A172 (cell line): Measurements from ENCODE around the gene SKAP2. TPM values are rescaled to one million over a fixed set of nuclear protein-coding genes. Genes with fewer than 3 reads are reported as not detected.

Source experiments
- DNase-seq: peaks from one replicate; pipeline ENCODE4 v3.0.0-alpha.2; 2015; ENCODE audit warnings: low spot score
- total RNA-seq: library from RNA; depleted of rRNA; stranded (reverse); fragments of >200 nt; shearing (Covaris generic); gene quantifications from 2 replicates; pipeline ENCODE4 v1.2.3, GENCODE V29; 2014

The SKAP2 gene
- total RNA-seq, 1 experiment from 2014 or later: 36.4 TPM

DNA sequence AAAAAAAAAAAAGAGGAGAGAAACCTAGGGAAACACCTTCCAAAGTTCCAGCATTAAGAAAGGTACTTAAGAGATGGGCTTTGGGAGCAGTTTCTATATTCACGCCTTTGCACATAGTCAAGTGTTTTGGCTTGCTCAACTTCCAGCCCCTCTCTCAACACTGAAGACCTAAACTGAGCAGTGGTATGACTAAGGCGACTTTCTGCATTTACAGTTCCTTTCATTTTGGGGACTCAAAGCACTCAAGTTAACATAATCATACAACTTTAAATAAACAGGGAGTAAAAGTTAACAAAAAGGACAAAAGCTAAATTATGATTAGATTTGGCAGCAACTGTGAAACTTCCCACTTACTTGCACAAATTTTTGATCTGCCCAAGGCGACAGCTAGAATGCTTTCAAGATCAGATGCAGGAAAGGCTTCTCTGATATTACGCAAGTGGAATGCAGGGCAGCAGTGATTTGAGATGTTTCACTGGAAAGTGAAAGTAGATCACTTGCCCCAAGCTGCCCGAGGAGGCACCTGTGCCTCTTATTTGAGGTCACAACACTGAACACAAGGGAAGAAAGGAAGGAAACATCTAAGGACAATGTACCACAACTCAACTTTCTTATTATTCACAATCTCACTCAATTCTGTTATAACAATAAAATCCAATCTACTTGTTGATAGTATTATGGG is 199.5 kb downstream of the SKAP2 start:
- peak; percentile 71 for DNase-seq

DNA sequence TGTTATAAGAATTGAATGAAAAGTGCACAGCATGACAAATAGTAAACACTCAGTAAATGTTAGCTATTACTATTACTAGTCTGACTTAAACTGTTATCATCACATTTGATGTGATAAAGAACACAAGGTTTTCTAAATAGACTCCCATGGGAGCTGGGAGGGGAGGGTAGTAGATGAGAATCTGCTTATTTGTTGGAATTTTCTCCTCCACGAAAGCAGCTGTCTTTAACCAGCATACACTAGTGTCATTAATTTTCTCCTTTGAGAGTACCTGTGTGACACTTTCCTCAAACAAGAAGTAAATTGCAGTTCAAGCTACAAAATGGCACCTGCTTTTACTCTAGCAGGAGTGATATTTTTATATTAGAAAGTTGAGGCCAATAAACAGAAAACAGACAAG is 200.1 kb downstream of the SKAP2 start:
- no peak for DNase-seq

DNA sequence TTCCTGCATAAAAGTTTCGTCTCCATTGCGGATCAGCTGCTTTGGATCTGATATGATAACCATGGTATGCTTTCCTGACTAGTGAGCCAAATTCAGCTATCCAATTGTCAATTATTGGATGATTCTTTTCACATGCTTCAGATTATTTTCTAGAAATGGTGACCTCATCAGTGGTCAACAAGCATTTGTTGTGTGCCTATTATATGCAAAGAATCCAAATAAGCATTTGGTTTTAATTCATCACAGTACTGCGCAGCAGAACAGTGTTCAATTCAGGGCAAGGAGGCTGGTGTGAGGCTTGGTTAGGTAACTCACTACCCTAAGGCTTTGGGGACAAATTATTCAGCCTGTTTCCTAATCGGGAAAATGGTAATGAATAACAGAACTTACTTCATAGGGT is 200.5 kb downstream of the SKAP2 start:
- DNase-seq: no peak

DNA sequence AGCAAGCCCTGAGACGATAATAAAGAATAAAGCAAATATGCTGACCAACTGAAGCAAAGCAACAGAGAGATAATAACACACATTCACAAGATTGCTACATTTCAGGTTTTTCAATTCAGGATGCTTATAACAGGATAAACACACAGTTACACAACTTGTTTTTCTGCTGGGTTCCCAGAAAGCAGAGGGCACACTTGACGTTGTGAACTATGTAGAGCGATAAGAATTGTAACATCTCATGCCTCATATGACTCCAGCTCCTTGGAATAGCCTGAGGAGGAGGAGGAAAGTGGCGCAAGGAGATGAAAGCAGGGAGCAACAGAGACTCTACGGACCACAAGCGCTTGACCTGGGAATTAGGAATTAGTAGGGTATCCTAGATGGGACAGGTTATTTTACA is 201.7 kb downstream of the SKAP2 start:
- DNase-seq: no peak

DNA sequence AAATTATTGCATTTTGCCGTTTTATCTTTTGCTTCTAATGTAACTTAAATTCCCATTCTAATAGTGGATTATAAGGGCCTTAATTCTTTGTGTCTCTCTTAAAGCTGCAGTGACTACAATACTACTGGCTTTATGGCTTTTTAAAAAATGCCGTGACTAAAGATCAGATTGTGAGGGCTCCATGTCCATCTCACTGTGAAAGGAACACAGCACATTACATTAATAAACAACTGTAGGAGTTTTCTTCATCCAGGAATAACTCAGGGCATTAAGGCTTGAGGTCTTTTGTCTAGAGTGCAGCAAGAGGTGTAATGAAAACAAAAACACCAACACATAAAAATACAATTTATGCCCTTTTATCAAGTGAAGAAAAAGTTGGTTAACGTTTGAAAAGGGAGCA is 205.3 kb downstream of the SKAP2 start:
- no peak for DNase-seq

DNA sequence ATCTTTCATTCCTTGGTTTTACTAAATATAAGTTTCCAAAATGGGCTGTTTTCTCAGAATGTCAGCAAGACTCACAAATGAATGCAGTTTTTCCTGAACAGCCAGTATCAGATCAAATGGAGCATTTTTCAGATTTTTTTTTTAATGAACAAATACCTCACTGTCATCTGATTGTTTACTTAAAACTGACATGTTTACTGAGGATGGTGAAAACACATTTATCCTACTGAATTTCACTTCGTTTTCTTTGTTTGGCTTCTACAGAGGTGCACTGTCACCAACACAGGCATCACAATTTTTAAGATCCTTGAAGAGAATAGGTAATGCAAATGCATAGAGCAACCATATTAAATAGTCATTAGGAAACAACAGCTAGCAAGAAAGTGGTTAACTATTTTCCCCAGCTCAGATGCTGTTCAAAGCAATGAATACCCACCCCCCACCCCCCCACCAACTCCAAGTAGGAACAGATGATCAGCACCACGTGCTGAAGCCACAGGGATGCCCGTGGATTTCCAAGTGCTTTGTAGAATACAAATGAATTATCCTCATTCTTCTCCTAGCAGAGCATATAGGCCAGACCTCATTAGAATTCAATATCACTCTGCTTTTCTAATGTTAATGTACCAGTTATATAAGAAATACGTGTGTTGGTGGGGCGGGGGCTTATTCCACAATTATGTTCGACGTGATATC is 205.9 kb downstream of the SKAP2 start:
- no peak for DNase-seq

DNA sequence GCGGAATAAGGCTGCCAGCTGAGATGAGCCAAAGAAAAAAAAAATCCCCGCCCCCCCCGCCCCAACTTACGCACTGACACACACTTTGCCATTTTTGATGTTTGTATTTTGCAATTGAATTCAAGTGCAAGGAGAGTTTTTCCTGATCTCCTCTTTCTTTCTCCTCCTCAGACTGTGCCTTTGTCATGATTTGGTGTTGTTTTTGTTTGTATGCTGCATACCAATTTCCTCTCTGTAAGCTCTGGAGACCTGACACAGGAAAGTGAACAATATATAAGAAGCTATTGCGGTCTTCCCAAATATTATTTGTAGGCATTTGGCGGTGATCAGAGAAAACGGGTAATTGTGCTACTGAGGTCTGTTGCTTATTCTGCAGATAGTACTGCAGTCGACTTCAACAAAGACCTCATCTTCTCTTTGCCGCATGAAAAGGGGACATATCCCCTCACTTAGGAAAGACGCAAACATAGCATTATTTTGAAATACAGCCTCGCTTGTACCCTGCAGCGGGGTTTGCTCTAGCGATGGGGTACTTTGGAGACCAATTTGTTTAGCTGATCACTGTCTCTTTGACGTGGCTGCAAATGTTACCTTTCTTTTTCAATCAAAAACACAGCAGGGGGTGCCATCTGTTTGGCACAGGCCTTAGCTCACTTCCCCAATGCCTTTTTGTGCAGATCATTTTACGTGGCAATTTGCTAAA is 206.6 kb downstream of the SKAP2 start:
- DNase-seq: no peak

DNA sequence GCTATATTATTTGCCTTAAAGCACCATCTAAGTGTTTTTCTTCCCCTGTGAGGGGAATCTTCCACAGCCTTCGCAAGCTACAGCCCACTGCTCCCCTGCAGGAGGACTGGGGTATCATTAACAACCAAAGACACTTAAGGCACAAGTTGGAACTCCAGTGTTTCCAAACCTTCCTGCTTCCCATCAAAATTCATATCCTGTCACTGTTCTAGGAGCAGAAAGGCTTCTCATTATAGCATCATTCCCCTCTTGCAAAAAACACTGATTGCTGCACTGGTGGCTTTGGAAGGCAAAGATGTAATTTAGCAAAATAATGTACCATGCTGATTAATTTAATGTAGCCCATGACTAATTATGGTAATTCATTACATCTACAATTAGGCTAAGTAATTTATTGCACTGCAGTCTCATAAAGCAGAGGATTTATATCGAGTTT is 207.2 kb downstream of the SKAP2 start:
- no peak for DNase-seq

DNA sequence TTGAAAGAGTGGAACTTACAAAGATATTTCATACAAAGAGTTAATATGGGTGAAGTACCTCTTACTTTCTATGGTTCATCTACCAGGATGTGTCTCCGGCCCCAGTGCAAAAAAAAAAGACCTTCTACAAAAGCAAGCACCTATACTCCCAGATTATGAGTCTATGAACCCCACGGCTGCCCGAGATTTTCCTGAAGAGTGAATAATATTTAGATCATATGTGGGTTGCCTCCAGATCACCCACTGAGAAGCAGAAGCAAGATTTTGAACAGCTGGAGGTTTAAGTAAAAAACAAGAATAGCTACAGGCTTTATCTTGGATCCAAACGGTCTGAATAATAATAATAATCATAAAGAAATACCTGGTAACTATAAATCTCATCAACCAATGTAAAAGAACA is 207.7 kb downstream of the SKAP2 start:
- no peak for DNase-seq

DNA sequence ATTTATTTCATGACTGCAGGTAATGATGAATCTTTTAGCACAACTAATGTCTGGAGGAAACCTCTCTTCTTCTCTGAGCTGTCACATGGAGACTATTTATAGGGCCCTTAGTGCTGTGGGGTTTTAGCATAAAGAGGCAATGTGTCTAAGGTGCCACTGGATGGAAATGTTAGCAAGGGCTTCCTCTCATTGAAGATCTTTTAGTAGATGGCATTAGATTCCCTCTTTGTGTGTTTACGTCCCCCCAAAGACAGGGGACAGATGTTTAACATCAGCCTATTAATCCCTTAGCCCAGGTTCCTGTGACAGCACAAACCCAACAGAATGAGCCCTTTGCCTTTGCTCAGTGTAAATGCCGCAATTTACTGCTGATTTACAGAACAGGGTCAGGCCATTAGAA is 208.6 kb downstream of the SKAP2 start:
- DNase-seq: no peak

DNA sequence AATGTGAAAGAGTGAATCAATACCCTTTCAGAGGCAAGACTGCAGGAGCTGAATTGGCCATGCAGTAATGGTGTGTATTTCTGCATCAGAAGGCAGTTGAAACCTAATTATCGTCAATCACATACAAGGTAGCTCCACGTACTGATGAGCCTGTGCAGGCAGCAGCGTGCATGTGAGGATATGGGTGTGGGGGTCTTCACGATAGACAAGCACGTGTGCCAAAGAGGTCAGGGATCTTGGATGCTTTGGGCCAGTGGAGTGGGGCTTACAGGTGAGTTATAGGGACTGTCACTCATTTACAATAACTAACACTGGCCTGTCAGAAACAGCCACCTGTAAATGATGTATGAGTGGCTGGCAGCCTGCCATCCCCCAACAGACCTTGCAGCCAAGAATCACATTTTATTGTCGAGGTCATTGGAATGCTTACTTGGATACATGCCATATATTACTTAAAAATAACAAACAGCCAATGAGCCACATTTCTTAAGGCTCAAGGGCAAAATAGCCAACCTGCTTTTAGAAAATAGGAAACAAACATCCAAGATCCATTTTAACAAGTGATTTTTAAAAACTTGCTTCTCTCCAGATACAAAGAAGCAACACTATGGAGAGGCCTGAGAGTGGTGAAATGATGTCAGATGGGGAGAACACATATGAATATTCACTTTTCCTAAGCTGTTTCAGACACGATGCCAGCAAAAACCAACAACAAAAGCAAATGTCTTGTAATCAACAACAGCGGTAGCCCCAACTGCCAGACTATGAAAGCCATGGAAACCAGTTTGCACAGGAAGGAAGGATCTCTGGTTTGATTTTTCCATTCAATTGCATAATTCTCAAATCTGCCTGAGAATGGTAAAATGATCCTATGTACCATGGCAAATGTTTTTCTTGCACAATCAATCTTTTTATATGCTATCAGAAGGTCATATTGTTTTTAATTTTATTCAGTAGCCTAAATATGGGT is 210.7 kb downstream of the SKAP2 start:
- peak; percentile 31 for DNase-seq

DNA sequence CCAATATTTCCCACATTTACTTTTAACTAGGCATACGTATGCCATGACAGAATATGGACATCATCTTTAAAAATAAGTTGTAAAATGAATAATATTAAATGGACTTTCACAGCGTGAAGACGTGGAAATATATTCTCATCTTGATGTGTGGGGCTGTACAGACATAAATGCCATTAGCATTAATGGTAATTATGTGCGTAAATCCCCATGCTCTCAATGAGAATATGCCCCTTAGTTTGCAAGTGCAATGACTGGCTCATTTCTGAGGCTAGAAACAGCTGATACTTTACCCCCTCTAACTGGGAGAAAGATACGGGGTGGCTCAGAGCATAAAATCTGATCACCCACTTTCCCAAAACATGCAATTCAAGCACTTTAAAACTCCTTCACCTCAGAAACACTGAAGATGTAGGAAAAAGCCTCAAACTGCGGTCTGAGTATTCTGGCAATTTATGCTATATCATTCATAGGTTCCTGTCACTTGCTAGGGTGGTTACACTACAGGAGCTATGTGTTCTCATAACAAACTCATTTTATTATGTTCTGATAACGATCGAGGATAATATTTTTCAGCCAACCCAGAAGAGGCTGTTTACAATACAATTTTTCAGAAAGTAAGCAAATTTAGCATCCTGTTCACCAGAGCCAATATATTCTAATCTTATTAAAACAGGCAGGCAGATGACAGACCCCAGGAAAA is 211.8 kb downstream of the SKAP2 start:
- DNase-seq: no peak

DNA sequence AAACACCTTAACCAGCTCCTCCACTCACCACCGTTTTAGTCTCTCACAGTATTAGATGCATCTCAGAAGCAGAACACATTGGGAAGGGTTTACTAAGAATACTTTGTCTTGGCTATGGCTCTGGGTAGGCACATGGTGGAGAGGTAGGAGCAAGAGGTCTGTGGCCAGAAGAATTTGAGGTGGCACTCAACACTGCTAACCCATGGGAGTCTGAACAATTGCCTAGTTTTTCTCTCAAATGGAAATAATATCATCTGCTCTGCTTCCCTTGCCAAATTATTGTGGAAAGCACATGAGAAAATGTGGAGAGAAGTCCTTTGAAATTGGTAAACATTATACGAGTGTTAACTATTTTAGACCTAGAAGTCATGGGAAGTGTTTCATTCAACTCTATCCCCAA is 214.3 kb downstream of the SKAP2 start:
- no peak for DNase-seq

DNA sequence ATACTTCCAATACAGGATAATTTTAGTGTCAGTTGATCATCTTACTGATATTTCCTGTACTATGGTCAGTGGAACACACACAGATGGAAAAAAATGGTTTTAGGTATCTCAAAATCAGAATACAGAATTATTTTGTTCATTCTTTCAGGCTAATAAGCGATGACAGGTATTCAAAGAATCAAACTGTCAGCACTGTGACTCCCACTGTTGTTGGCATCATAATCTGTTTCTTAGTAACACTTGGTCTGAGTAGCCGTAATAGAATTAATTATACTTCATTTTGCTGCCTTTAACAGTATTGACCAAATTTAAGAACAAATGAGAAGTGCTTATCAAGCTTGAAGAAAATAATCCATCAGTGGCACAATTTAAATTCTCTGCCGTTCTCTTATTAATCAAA is 215.0 kb downstream of the SKAP2 start:
- no peak for DNase-seq

DNA sequence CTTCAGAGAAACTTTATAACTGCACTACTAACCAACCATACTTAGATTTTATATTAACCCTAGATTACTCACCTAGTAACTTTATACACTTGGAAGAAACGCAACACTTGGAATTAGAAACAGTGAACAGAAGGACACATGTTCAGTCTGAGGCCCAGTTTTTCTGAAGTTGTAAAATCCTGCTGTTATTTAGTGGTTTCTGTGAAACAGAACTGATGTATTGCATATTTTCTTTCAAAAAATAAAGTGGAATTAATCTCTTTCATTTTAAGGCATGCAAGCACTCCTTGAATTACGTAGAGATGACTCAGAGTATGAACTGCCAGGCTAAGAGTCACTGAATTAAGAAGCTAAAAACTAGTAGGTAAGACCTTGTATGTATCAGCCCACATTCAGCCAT is 215.8 kb downstream of the SKAP2 start:
- DNase-seq: peak; percentile 62

DNA sequence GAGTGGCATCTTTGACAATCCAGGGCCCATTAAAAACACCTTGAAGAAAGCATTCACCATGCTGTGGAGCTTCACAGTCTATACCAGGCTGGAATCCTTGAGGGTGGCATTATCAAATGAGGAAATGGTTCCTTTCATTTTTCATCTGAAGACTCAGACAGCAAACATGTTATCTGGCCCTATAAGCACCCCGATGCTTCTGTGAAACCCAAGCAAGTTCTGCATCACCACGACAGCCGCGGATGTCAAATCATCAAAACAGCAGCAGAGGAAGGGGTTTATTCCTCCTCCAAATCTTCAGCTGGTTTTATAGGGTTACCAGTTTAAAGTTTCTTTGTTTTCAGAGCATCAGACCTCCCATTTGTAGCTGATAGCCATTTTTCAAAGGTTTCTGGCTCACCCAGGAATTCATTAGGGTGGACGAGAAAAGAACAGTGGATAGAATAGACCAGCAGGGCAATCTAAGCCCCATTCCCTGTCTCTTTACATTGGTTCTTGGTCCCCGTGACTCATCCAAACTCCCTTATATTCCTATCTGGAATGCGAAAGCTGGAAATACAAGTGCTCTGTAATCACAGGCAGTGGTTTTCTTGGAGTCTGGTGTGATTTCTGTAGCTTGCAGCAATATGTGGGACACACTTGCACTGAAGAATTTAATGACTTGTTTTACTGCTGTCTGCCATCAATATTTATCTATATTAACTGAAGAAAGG is 217.9 kb downstream of the SKAP2 start:
- DNase-seq: peak; percentile 44

DNA sequence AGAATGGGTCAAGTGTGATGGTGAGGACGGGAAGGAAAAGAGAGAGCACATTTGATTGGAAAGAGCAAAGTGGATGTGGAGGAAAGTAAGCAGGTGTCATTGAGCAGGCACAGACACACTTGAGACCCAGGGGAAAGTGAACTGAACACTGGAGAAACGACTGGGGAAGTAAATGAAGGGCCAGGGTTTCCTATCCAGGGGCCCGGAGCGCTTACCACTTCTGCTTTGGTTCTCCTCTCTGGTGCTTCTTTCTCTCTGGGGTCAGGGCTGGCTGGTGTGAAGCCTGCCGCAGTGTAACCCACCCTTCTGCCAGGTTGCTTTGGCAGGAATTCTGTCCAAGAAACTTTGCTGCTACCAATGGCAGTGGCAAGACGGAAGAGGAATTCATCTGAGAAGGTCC is 219.3 kb downstream of the SKAP2 start:
- DNase-seq: no peak

DNA sequence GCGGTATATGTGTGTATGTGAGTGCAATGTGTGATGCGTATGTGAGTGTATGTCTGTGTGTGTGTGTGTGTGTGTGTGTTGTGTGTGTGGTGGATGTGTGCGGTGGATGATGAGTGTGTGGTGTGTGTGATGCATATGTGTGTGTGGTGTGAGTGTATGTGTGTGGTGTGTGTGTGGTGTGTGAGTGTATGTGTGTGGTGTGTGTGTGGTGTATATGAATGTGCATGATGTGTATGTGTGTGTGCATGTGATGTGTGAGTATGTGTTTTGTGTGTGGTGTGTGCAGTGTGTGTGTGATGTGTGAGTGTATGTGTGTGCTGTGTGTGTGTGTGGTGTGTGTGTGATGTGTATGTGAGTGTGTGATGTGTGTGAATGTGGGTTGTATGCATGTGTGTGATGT is 222.0 kb downstream of the SKAP2 start:
- no peak for DNase-seq

DNA sequence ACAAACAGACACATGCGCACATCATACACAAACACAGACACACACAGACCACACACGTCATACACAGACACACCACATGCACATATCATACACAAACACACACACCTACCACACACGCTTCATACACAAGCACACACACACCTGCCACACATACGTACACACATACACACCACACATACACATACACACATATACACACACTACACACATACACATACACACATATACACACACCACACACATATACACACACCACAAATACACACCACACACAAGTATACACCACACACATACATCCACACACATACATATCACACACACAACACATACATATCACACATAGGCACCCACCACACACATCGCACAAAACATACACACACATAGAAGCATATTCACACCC is 224.7 kb downstream of the SKAP2 start:
- no peak for DNase-seq

DNA sequence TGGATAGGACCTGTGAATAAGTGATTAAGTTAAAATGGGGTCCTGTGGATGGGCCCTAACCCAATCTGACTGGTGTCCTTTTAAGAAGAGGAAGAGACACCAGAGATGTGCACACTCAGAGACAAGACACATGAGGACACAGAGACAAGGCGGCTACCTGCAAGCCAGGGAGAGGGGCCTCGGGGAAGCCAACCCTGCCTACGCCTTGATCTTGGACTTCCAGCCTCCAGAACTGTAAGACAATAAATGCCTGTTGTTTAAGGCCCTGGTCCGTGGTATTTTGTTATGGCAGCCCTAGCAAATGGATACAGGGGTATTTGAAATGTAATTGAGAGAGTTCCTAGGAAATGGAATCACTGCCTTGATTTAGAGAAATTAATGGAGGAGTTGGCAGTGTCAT is 225.3 kb downstream of the SKAP2 start:
- DNase-seq: no peak

DNA sequence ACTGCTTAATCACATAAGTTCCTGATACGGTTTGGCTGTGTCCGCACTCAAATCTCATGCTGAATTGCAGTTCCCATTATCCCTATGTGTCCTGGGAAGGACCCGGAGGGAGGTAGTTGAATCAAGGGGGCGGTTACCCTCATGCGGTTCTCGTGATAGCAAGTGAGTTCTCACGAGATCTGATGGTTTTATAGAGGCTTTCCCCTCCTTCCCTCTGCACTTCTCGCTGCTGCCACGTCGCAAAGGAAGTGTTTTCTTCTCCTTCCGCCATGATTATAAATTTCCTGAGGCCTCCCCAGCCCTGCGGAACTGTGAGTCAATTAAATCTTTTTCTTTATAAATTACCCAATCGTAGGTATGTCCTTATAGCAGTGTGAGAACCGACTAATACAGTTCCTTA is 226.2 kb downstream of the SKAP2 start:
- DNase-seq: no peak
